ENCODE data around the gene ISOC2. TPM values are rescaled to one million over a fixed set of nuclear protein-coding genes. Genes with fewer than 3 reads are reported as not detected.

ISOC2 gene
- total and polyA plus RNA-seq, 4 donors: 49.1 to 181 (median 118) TPM

DNA sequence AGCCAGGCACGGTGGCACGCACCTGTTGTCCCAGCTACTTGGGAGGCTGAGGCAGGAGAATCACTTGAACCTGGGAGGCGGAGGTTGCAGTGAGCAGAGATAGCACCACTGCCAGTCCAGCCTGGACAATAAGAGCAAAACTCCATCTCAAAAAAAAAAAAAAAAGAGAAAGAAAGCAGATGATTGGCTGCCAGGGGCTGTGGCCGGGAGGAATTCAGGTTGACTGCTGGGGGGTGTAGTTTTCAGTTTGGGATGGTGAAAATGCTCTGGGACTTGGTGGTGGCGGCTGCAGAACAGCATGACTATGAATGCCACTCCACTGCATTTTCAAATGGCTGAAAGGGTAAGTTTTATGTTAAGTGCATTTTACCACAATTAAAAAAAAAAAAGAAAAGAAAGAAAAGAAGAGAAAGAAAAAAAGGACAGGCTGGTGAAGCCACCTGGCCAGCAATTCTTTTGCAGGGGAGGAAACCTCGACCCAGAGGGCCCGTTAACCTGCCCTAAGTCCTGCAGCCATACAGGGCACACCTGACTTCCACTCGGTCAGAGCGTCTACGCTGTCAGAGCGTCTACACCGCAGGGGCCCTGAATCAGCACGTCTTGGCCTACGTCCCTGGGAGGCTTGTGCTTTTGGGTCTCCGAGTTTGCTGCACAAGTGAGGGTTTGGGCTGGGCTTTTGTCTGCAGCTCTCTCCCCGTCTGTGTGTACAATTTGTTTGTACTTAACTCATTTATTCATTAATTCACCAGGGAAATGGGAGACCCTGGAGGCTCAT, 3.6 kb downstream of the ISOC2 start:
- H3K36me3 ChIP-seq (ENCODE audit: control insufficient read depth in 4 of 4, insufficient read depth in 3 of 4, low read depth in 1 of 4, low read length in 3 of 4): peaks cover 0 to 13% (median 4%) of the 10 kb centered on the region in 4 donors
- no peaks in the 10 kb centered on the region for H3K9me3 ChIP-seq (ENCODE audit: control insufficient read depth in 4 of 4, low read length in 3 of 4)
- no peaks in the 10 kb centered on the region for H3K27me3 ChIP-seq (ENCODE audit: control insufficient read depth in 4 of 4, insufficient read depth in 4 of 4, low read length in 3 of 4)
- no peak overlapping the region for H3K4me3 ChIP-seq (ENCODE audit: low read depth in 1 of 3, low read length in 3 of 3)
- no peak overlapping the region for H3K9ac ChIP-seq (ENCODE audit: low read depth in 1 of 2, low read length in 2 of 2)
- H3K27ac ChIP-seq (ENCODE audit: low read depth in 1 of 2, low read length in 2 of 2): no peak overlapping the region
- DNase-seq (ENCODE audit: low spot score): no peak
- WGBS: 89% methylated on average over 16 of the region's 16 CpGs
- peaks cover 12 to 29% (median 24%) of the 10 kb centered on the region in 4 donors for H3K4me1 ChIP-seq (ENCODE audit: control insufficient read depth in 4 of 4, insufficient read depth in 4 of 4, low read length in 3 of 4)
- TF ChIP-seq CTCF (IDR thresholded peaks at IDR 0.05; ENCODE audit: low read depth, low read length, missing input control) (no peak), TAF1 (conservative IDR thresholded peaks at IDR 0.05) (no peak), SP1 (IDR thresholded peaks at IDR 0.05) (no peak), ZBTB33 (IDR thresholded peaks at IDR 0.05) (no peak), YY1 (IDR thresholded peaks at IDR 0.05) (no peak), RXRA (IDR thresholded peaks at IDR 0.05) (no peak), NR2F2 (IDR thresholded peaks at IDR 0.05) (no peak), FOXA2 (IDR thresholded peaks at IDR 0.05) (no peak), RAD21 (IDR thresholded peaks at IDR 0.05) (no peak), GABPA (IDR thresholded peaks at IDR 0.05 in 1 of 2, conservative IDR thresholded peaks at IDR 0.05 in 1 of 2) (no peak)
- TF ChIP-seq, protein P1, sequence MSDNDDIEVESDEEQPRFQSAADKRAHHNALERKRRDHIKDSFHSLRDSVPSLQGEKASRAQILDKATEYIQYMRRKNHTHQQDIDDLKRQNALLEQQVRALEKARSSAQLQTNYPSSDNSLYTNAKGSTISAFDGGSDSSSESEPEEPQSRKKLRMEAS (IDR thresholded peaks at IDR 0.05): no peak
- TF ChIP-seq, protein P2, sequence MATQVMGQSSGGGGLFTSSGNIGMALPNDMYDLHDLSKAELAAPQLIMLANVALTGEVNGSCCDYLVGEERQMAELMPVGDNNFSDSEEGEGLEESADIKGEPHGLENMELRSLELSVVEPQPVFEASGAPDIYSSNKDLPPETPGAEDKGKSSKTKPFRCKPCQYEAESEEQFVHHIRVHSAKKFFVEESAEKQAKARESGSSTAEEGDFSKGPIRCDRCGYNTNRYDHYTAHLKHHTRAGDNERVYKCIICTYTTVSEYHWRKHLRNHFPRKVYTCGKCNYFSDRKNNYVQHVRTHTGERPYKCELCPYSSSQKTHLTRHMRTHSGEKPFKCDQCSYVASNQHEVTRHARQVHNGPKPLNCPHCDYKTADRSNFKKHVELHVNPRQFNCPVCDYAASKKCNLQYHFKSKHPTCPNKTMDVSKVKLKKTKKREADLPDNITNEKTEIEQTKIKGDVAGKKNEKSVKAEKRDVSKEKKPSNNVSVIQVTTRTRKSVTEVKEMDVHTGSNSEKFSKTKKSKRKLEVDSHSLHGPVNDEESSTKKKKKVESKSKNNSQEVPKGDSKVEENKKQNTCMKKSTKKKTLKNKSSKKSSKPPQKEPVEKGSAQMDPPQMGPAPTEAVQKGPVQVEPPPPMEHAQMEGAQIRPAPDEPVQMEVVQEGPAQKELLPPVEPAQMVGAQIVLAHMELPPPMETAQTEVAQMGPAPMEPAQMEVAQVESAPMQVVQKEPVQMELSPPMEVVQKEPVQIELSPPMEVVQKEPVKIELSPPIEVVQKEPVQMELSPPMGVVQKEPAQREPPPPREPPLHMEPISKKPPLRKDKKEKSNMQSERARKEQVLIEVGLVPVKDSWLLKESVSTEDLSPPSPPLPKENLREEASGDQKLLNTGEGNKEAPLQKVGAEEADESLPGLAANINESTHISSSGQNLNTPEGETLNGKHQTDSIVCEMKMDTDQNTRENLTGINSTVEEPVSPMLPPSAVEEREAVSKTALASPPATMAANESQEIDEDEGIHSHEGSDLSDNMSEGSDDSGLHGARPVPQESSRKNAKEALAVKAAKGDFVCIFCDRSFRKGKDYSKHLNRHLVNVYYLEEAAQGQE (IDR thresholded peaks at IDR 0.05): no peak
- TF ChIP-seq, protein P3, sequence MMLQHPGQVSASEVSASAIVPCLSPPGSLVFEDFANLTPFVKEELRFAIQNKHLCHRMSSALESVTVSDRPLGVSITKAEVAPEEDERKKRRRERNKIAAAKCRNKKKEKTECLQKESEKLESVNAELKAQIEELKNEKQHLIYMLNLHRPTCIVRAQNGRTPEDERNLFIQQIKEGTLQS (IDR thresholded peaks at IDR 0.05): no peak

DNA sequence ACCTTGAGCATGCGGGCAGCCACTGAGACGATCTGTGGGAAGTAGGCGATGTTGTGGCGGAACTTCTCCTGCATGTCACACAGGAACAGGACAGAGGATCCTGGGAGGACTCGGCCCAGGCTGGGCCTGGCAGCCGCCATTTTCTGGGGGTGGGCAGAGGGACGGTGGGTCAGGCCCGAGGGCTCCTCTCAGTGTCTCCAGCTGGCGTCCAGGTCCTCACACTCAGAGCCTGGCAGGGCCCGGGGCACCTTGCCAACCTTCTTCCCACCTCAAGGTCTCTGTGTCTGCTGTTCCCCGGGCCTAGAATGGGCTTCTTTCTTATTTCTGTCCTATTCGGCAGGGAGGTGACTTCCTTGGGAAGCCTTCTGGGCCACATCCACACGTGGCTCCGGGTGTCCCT, 5.1 kb downstream of the ISOC2 start:
- Histone ChIP-seq H3K9ac (ENCODE audit: low read depth in 1 of 2, low read length in 2 of 2) (no peak overlapping the region), H3K9me3 (ENCODE audit: control insufficient read depth in 4 of 4, low read length in 3 of 4) (no peaks in the 10 kb centered on the region), H3K27ac (ENCODE audit: low read depth in 1 of 2, low read length in 2 of 2) (no peak overlapping the region), H3K4me1 (ENCODE audit: control insufficient read depth in 4 of 4, insufficient read depth in 4 of 4, low read length in 3 of 4) (peaks cover 12 to 21% (median 17%) of the 10 kb centered on the region in 4 donors), H3K27me3 (ENCODE audit: control insufficient read depth in 4 of 4, insufficient read depth in 4 of 4, low read length in 3 of 4) (no peaks in the 10 kb centered on the region), H3K4me3 (ENCODE audit: low read depth in 1 of 3, low read length in 3 of 3) (no peak overlapping the region), H3K36me3 (ENCODE audit: control insufficient read depth in 4 of 4, insufficient read depth in 3 of 4, low read depth in 1 of 4, low read length in 3 of 4) (peaks cover 0 to 13% (median 4%) of the 10 kb centered on the region in 4 donors)
- no peak for DNase-seq (ENCODE audit: low spot score)
- WGBS: 91% methylated on average over 14 of the region's 14 CpGs
- TF ChIP-seq, protein P3 (IDR thresholded peaks at IDR 0.05): no peak
- no peak for TF ChIP-seq FOXA1 (IDR thresholded peaks at IDR 0.05)
- TF ChIP-seq NR2F2 (IDR thresholded peaks at IDR 0.05): no peak
- TF ChIP-seq JUND (IDR thresholded peaks at IDR 0.05): no peak
- no peak for TF ChIP-seq TAF1 (conservative IDR thresholded peaks at IDR 0.05)
- TF ChIP-seq ZBTB33 (IDR thresholded peaks at IDR 0.05): no peak
- TF ChIP-seq SP1 (IDR thresholded peaks at IDR 0.05): no peak
- TF ChIP-seq EGR1 (IDR thresholded peaks at IDR 0.05; ENCODE audit: low read depth in 2 of 2): no peak
- no peak for TF ChIP-seq RAD21 (IDR thresholded peaks at IDR 0.05)
- TF ChIP-seq, protein P1 (IDR thresholded peaks at IDR 0.05): no peak
- no peak for TF ChIP-seq YY1 (IDR thresholded peaks at IDR 0.05)
- no peak for TF ChIP-seq GABPA (IDR thresholded peaks at IDR 0.05 in 1 of 2, conservative IDR thresholded peaks at IDR 0.05 in 1 of 2)
- no peak for TF ChIP-seq RXRA (IDR thresholded peaks at IDR 0.05)
- TF ChIP-seq HNF4A (conservative IDR thresholded peaks at IDR 0.05): no peak
